Measurements from ENCODE around the gene EHD4.

EHD4 gene

DNA sequence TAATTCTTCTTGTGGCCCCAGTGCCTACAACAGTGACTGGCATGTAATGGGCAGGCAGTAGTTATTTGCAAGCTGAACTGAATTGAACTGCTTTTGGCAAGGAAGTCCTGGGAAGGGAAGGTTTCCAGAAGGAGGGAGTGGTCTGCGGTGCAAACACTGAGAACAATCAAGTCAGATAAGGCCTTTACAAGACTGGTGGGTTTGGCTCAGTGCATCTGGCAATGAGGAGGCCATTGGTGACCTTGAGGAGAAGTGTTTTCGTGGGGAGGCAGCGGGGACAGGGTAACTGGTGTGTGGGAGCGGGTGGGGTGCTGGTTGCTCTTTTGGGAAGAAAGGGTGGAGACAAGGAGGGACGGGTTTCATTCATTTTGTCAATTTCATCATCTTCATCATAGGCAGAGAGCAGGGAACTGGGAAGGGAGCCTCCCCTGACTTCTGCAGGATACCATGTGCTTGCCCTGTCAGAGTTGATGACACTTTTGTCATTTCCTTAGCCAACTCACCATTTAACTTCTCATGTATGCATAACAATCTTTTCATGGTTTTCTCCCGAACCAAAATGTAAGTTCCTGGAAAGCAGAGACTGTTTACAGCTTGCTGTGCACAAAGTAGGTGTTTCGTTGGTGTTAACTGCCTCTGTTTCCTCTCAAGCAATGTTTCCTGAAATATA, 8.4 kb upstream of the EHD4 start:
- no peak for DNase-seq (ENCODE audit: low read depth)

DNA sequence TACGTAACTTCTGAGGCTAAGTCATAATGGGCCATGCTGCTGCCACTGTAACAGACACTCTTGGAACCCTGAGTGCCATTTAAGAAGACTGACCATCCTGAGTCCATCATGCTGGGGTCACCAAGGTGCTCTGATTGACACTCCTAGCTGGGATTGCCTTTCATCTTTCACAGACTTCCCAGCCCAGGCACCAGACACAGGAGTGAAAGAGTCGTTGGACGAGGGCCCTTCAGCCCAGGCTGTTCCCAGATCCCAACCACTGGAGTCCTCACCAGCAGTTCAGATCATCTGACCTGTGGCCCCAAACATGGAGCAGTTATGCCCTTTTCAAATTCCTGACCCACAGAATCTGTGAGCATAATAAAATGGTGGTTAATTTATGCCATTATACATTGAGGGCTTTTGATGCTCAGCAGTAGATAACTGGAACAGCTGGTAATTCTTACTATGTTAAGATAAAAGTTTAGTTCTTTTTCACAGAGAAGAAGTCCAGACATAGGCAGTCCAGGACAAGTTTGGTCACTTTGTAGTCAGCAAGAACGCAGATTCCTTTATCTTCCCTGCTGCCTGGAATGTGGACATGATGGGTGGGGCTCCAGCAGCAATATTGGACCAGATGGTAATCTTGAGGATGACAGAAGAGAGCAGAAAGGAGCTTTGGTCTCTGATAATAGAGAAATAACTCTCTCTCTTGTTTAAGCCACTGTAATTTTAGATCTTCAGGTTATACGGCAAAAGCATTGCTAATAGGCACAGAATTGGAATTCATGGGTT, 7.3 kb upstream of the EHD4 start:
- no peak for DNase-seq (ENCODE audit: low read depth)

DNA sequence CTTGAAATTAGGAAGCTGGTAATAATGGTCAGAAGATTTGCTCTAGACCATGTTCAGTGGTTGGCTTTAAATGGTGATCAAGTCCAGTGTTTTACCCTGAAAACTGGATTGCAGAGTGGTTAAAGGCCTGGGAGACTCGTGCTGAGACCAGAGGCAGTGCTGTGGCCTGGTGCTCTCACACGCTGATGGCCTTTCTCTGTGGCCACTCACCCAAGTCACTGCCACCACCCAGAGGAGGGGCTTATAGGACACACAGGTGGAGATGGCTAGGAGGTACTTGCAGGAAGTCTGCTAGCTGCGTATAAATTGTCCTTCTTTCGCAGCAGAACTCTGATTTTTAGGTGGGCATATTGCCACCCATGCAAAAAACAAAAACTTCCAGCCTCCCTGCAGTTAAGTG, 6.2 kb upstream of the EHD4 start:
- DNase-seq (ENCODE audit: low read depth): no peak

DNA sequence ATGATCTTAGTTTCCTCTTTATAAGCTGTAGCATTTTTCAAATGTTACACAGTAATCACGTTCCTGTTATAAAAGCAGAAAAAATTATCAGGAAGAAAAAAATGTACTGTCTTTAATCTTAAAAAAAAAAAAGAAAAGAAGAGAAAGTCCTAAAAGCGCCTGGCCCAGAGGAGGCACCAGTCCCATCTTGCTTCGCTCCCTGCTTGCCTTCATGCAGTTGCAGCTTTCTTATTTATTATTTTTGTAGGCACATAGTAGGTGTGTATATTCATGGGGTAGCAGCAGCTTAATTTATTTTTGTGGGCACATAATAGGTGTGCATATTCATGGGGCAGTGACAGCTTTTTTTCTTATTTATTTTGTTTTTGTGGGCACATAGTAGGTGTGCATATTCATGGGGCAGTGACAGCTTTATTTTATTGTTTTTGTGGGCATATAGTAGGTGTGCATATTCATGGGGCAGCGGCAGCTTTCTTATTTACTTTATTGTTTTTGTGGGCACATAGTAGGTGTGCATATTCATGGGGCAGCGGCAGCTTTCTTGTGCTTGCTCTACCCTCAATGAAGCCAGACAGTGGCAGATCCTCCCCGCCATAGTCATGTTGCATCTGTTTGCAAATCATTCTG, 5.5 kb upstream of the EHD4 start:
- no peak for DNase-seq (ENCODE audit: low read depth)

DNA sequence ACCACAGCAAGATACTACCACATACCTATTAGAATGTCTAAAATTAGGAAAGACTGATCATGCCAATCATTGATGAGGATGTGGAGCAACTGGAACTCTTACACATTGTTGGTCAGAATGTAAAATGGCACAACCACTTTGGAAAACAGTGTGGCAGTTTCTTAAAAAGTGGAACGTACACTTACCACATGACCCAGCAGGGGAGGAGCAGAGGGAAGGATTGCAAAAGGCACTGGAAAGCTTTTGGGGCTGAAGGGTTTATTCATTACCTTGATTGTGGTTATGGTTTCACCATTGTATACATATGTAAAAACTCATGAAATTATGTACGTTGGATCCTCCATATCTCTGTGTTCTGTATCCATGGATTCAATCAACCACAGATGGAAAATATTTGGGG, 3.3 kb upstream of the EHD4 start:
- DNase-seq (ENCODE audit: low read depth): no peak

DNA sequence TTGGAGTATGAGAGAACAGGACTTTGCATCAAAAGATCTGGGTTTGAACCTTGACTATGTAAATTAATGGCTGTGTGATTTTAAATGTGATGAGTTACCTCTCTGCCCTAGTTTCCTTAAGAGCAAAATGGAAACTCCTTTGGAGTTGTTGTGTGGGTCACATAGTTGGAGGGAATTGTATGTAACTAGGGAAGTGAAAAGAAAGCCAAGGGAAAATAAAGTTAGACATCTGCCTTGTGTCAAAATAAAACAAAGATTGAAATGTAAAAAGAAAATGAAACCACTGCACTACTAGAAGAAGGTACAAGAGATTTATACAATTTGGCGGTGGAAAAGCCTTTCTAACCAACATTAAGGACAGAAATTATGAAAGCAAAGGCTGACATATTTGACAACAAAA, 1.7 kb upstream of the EHD4 start:
- no peak for DNase-seq (ENCODE audit: low read depth)

DNA sequence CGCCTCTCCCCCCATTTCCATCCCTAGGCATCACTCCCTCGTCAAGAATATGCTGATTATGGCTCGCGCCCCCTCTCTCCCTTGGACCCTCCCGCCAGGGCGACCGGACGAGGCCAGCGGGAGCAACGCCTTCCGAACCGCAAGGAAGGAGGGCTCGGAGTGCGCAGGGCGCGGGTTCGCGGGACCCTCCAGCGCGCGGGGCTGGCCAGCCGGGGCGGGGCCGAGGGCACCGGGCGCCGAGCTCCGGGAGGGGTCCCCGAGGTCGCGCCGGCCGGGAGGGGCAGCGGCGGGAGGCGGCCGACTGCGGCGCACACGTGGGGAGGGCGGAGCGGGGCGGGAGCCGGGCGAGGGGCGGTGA, 483 bp downstream of the EHD4 start:
- no peak for DNase-seq (ENCODE audit: low read depth)

DNA sequence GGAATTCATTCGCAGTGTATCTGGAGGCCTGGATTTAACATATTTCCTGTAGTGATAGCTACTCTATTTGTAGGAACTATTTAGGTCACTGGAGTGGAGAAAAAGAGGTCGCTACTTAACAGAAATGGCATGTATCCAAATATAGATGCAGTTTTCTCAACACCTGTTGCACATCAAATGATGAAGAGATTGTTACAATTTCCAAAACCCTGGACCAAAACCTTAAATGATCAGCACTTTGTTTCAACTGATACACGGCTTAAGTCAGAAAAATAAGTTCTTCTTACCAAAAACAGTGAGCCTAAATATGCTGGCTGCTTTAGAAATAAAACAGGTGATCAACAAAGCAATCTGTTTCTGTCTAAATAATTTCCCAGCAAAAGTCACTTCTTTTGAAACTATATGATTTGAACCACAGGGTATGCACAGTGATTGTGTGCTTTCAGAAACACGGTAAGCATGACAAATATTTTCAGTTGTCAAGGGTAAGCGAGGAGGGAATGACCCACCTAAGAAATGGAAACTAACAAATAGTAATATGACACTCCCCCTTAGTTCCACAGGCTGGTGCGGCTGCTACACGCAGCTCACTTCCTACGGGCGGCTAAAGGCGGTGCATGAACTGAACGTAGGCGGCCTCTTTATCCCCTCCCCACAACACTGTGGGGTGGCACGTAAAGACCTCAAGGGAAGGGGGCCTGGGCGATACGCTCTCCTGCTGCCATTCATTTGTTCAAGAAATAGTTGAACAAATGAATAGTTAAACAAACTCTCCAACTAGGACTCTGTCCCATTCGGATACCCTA, 1.1 kb downstream of the EHD4 start:
- peak; percentile 66 for DNase-seq (ENCODE audit: low read depth)

DNA sequence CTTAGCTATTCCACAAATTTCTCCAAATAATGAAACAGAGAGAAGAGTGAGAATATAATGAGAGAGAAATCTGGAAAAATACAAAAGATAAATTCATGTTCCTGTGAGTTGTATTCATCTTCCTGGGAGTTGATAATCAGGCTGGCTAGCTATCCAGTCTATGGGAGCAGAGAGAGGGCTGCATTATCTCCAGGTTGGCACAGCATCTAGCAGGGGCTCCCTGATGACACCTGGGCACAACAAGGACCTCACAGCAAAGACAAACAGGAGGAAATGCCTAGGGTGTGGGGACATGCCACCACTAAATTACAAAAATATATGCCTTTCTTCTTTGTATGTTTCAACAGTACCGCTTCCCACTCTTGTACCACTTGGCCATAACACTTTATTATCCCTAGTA, 1.9 kb downstream of the EHD4 start:
- DNase-seq (ENCODE audit: low read depth): no peak

DNA sequence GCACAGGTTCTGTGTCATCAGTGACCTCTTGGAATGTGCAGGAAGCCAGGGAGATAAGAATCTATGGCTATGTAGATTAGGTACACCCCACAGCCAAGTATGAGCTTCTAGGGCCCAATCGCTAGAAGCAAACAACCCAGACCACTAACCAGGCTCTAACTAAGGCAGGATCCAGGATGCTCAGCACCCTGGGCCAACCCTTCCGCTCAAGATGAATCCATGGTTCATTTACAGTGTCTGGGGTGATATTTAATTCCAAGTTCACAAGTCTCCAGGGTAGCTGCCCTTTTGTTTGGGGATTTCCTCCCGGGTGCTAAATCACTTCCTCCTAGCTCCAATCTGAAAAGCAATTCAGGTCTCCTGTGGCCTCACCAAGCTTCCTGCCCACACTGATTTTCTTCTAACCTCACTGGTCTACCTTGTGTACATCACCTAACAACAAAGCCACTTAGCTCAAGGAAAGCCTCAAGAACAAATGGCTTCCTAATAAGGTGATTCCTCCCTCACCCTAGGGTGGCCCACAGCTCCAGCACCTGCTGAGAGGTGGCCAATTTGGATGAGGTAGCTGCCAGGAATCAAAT, 2.4 kb downstream of the EHD4 start:
- DNase-seq (ENCODE audit: low read depth): peak; percentile 64

DNA sequence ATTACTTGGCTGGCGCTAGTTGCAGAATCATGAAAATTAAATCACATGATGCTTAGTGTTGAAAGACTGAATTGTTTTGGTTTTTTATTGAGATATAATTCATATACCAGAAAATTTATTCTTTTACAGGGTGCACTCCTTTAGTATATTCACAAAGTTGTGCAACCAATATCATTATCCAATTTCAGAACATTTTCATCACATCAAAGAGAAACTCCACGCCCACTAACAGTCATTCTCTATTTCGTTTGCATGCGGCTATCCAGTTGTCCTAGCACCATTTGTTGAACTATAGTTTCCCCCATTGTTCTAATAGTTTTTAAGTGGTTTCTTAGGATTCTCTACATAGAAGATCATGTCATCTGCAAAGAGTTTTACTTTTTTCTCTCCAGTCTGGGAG, 3.7 kb downstream of the EHD4 start:
- DNase-seq (ENCODE audit: low read depth): no peak

DNA sequence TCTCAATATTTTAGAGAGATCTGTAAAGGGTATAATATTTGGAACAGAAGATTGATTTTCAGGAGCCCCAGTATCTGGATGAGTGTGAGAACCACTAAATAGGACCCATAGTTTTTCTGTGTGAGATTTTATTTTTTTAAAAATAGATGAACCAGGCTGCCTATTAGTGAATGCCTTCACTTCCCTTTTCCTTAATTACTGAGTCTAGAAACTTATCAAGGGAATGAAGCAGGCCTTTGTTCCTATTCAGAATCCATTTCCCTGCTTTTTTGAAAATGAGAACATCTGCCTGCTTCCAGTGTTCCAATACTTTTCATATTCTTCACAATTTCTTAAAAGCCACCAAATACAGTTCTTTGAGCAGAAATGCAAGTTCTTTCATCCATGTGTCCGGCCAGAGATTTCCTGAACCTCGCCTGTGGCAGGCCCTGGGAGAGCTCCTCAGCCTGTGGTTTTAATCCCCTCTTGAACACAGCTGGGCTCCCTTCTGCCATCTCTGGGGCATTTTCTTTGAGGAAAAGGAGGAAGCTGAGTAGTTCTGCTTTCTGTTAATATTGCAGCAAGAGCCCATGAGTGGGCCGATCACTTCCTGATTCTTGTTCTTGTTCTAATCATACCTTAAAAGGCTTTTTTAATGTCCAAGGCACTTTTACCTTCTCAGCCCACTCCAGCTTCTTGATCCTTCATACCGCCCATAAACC, 4.7 kb downstream of the EHD4 start:
- no peak for DNase-seq (ENCODE audit: low read depth)

DNA sequence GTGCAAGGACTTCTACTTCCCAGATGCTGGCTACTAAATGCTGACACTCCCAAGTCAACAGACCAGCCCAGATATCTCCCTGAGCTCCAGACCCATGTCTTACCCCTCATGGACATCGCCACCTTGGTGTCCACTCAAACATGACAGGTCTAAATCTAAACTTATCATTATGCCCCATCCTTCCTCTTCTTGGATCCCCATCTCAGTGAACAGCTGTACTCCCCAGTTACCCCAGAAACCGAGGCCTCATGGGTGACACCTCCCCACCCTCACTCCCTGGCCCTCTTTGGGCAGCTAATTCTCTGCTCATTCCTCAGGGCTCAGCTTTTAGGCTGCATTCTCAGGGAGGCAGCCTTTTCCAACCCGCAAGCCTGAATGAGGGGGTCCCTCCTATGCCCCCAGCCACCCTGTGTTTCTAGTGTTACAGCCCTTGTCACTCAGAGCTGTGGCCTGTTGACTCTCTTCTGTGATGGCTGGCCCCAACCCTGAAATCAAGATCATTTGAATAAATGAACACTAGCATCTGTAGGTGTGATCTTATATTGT, 5.4 kb downstream of the EHD4 start:
- no peak for DNase-seq (ENCODE audit: low read depth)

DNA sequence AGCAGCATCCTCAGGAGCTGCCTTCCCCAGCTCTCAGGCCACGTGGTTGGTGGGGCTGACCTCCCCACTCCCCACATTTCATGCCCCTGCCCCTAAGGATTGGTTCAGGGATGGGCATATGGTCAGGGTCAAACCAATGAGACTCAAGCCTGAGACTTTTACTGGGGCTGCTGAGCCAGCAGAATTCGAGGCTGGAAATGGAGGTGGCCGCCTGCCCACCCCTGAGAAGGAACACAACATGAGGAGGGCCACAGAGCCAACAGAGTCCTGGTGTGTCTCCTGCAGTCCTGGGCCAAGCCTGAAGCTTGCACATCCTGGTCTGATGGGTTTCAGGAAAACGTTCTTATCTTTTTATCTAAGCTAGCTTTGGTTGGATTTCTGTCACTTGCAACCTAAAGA, 5.9 kb downstream of the EHD4 start:
- DNase-seq (ENCODE audit: low read depth): no peak

DNA sequence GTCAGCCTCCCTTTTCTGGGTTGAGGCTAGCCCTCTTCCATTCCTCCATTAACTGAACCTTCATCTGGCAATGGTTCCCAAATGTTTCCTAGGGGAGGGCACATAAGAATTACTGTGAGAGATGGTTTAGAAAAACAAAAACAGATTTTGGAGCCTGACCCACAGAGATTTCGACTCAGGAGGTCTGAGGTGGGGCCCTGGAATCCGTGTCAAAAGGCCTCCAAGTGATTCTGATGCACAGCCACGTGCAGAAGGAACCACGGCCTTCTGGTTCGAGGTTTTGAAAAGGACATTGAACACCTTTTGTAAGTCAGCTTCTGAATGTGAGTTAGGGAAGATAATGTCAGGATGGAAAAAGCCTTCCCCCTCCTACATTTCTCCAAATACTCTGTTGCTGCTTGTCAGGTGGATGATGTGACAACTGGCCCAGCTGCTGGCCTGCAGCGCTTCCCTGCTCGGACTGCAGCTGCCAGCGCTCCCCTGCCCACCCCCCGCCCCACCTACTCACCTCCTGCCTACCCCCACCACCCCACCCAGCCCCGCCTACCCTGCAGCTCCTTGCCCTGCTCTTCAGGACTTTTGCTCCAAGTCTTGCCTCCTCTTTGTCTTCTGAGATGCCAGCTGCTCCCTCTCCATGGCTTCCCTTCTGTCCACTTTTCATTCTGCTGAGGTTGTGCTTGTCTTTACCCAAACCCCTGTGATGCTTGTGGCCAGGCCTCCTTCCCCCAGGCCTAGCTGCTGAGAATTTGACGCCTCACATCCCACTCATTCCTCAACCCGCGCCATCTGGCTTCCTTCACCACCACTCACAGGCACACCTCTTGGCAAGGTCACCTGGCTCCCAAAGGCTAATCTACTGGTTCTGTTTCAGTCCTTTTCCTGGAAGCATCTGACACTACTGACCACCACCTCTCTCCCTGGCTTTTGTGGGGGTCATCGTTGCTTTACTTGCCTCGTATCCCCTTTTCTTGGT, 6.6 kb downstream of the EHD4 start:
- no peak for DNase-seq (ENCODE audit: low read depth)

DNA sequence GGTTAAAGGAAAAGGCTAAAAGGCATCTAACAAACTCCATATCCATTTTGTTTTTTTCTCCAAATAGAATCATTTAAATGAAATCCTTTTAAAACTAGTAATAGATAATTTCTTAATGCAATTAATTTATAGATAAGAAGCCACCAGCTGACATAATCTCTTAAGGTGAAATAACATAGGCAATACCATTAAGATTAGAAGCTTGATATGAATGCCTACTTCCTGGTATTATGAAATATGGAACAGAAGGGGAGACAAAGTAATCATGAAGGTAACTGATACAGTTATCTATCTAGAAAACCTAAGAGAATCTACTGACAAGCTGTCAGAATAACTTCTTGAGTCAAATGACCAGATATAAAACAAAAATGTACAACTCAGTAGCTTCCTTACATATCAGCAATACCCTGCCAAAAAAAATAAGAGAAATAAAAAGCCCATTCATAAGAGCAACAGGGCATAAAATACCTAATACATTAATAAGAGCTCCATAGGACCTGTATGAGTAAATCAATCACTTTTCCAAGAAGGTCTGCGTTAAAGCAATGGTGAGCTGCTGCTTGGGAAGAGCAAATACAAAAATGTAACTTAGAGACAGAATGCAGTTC, 10.7 kb downstream of the EHD4 start:
- no peak for DNase-seq (ENCODE audit: low read depth)

DNA sequence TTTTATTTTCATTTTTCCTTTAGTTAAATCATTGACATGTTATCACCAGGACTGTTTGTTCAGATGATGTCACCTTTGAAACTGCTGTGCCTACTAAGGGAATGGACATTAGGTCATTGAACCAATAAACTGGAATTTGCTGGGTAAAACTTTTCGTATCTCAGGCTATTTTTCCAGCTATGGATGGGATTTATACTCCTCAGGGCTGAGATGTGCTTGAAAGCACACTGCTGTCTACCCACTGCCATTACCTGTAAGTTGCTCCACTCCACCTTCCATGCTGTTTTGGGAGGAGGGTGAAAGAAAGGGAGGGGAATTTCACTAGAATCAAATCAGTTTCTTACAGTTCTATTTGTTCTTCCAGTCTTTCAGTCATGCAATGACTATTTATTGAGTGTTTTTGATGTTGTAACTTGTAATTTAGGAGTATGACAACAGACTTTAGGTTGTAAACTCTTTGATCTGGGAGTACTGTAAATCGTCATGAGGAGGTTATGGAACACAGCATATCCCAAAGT, 11.3 kb downstream of the EHD4 start:
- DNase-seq (ENCODE audit: low read depth): no peak

DNA sequence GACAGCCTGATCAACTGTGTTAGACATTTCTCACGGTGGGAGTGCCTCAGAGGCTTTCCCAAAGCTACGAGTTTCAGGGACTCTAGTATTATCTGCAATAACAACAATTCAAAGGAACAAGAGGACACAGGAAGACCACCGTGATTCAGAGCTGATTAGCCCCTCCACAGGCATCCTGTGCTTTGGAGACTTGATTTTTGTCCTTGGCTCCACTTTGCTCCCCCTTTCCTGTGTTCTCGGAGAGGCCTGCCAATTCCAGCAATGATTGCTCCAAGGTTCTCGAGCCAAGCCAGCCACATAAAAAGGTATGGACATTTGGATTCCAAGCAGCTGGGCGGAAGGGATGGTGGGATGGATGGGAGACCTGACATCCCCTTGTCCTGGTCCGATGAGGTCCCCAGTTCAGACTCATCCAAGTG, 14.3 kb downstream of the EHD4 start:
- no peak for DNase-seq (ENCODE audit: low read depth)
